ENCODE measurements around the gene SRSF3. TPM values are rescaled to one million over a fixed set of nuclear protein-coding genes. Genes with fewer than 3 reads are reported as not detected.
A peak's percentile ranks its signal among the peaks of the same experiment; 100 is the strongest.

The SRSF3 gene
- total RNA-seq, 1 donor from 2014 or later: 119 TPM

- intact Hi-C loops (cut with DNase I): no loop called here
- DNase-seq (ENCODE audit: missing footprints): no peak
- ATAC-seq: no peak
Measured at GRCh38 chr6:36612101-36612625, 18.0 kb downstream of the SRSF3 start.

GRCh38 chr6:36613200-36613995 is 19.2 kb downstream of the SRSF3 start:
- DNase-seq (ENCODE audit: missing footprints) (no peak), ATAC-seq (no peak)
- intact Hi-C loops (cut with DNase I): no loop called here

GRCh38 chr6:36615018-36615761 is 21.0 kb downstream of the SRSF3 start:
- ATAC-seq (peak; percentile 72), DNase-seq (ENCODE audit: missing footprints) (peak; percentile 68)
- intact Hi-C loops (cut with DNase I): loop anchor here (2.0 kb wide), 1 partner anchor 110 kb away; no protein-coding TSS in a partner anchor

GRCh38 chr6:36616893-36617521 is 22.8 kb downstream of the SRSF3 start:
- DNase-seq (ENCODE audit: missing footprints) (no peak), ATAC-seq (no peak)
- intact Hi-C loops (cut with DNase I): no loop called here

- intact Hi-C loops (cut with DNase I): no loop called here
- no peak for ATAC-seq
Measured at GRCh38 chr6:36618366-36619355, 24.5 kb downstream of the SRSF3 start.

GRCh38 chr6:36621371-36621855 is 27.3 kb downstream of the SRSF3 start:
- intact Hi-C loops (cut with DNase I): no loop called here
- DNase-seq (ENCODE audit: missing footprints) (no peak), ATAC-seq (no peak)

More at GRCh38 chr6:36618366-36619355, 24.5 kb downstream of the SRSF3 start:
- no peak for DNase-seq (ENCODE audit: missing footprints)

GRCh38 chr6:36622901-36623546 is 28.9 kb downstream of the SRSF3 start:
- intact Hi-C loops (cut with DNase I): loop anchor here (1.0 to 2.0 kb wide), 3 partner anchors 57 to 136 kb away; no protein-coding TSS in a partner anchor
- DNase-seq (ENCODE audit: missing footprints) (no peak), ATAC-seq (no peak)

GRCh38 chr6:36623547-36624459 is 29.6 kb downstream of the SRSF3 start:
- intact Hi-C loops (cut with DNase I): loop anchor here (1.0 to 2.0 kb wide), 3 partner anchors 56 to 135 kb away; no protein-coding TSS in a partner anchor
- DNase-seq (ENCODE audit: missing footprints): peak; percentile 90
- ATAC-seq: peak; percentile 33

- intact Hi-C loops (cut with DNase I): no loop called here
- ATAC-seq (no peak), DNase-seq (ENCODE audit: missing footprints) (no peak)
Measured at GRCh38 chr6:36624461-36625157, 30.4 kb downstream of the SRSF3 start.

GRCh38 chr6:36625158-36625919 is 31.2 kb downstream of the SRSF3 start:
- intact Hi-C loops (cut with DNase I): no loop called here
- ATAC-seq (peak; percentile 22), DNase-seq (ENCODE audit: missing footprints) (no peak)

- intact Hi-C loops (cut with DNase I): no loop called here
- ATAC-seq (no peak), DNase-seq (ENCODE audit: missing footprints) (no peak)
Measured at GRCh38 chr6:36626636-36627035, 32.5 kb downstream of the SRSF3 start.

GRCh38 chr6:36627141-36627540 is 33.0 kb downstream of the SRSF3 start:
- no peak for ATAC-seq
- no peak for DNase-seq (ENCODE audit: missing footprints)
- intact Hi-C loops (cut with DNase I): no loop called here

GRCh38 chr6:36627801-36628246 is 33.7 kb downstream of the SRSF3 start:
- intact Hi-C loops (cut with DNase I): no loop called here
- DNase-seq (ENCODE audit: missing footprints): peak; percentile 69
- peak; percentile 79 for ATAC-seq

- no peak for DNase-seq (ENCODE audit: missing footprints)
- intact Hi-C loops (cut with DNase I): no loop called here
- no peak for ATAC-seq
Measured at GRCh38 chr6:36629784-36630183, 35.6 kb downstream of the SRSF3 start.

All from Right ventricle myocardium inferior (tissue), 1 donor.